Measurements from ENCODE around the gene LMO7.

- TF ChIP-seq STAT6 (CRISPR knock-in tag; conservative IDR thresholded peaks at IDR 0.05; ENCODE audit: low read depth) (no peak), CTCF (IDR thresholded peaks at IDR 0.05) (no peak), TCF7 (CRISPR knock-in tag; IDR thresholded peaks at IDR 0.05; ENCODE audit: low read depth) (no peak), TEAD4 (CRISPR knock-in tag; IDR thresholded peaks at IDR 0.05) (no peak)
Observed at GRCh38 chr13:75766636-75767035, 130.5 kb downstream of the LMO7 start.

All from WTC11 (cell line).